OCI-LY7 (cell line): Measurements from ENCODE around the gene SMOC2. TPM values are rescaled to one million over a fixed set of nuclear protein-coding genes. Genes with fewer than 3 reads are reported as not detected.

Experiments used
- BruUV-seq: library from RNA; stranded (reverse); fragments of 400-500 nt; replicated peaks from 2 replicates; lab custom pipeline; 2021; lab: Mats Ljungman, UMichigan
- CTCF ChIA-PET: fragments of 300-600 bp; sonication (Branson Sonifier 250); formaldehyde crosslinking; loops from one replicate; lab custom pipeline; 2022; ENCODE audit warnings: antibody characterized with exemption; ENCODE audit not compliant: unreplicated experiment; lab: Charles Lee
- POLR2A ChIA-PET: fragments of 300-600 bp; sonication (Branson Sonifier 250); formaldehyde crosslinking; loops from one replicate; lab custom pipeline; 2022; ENCODE audit warnings: antibody characterized with exemption; lab: Charles Lee
- DNase-seq: peaks from one replicate; pipeline ENCODE4 v3.0.0-alpha.2; 2015; ENCODE audit warnings: low spot score
- H2AFZ ChIP-seq: fragments of 200-600 bp; sonication (generic), shearing (Covaris generic); 2 replicates; pipeline ENCODE4 v1.6.1; 2014; ENCODE audit warnings: mild to moderate bottlenecking, antibody characterized with exemption, low read length, moderate library complexity
- H3K27ac ChIP-seq: fragments of 200-600 bp; sonication (generic); 2 replicates; pipeline ENCODE4 v1.5.1; 2014; ENCODE audit warnings: mixed run types, low read depth, mild to moderate bottlenecking, moderate library complexity, low read length, inconsistent platforms; ENCODE audit not compliant: poor library complexity, severe bottlenecking
- H3K36me3 ChIP-seq: fragments of 200-600 bp; sonication (generic); 2 replicates; pipeline ENCODE4 v1.6.1; 2014; ENCODE audit warnings: mild to moderate bottlenecking, antibody characterized with exemption, low read length, moderate library complexity, mixed read lengths; ENCODE audit not compliant: insufficient read depth
- H3K4me1 ChIP-seq: fragments of 200-600 bp; sonication (generic); 2 replicates; pipeline ENCODE4 v1.5.1; 2014; ENCODE audit warnings: mild to moderate bottlenecking, low read length; ENCODE audit not compliant: insufficient read depth, poor library complexity, severe bottlenecking
- H3K4me2 ChIP-seq: fragments of 200-600 bp; sonication (generic); 2 replicates; pipeline ENCODE4 v1.6.1; 2014; ENCODE audit warnings: mild to moderate bottlenecking, low read length
- H3K4me3 ChIP-seq: fragments of 200-600 bp; sonication (generic); 2 replicates; pipeline ENCODE4 v1.5.1; 2014; ENCODE audit warnings: mild to moderate bottlenecking, low read depth, low read length; ENCODE audit not compliant: poor library complexity, severe bottlenecking
- H3K79me2 ChIP-seq: fragments of 200-600 bp; sonication (generic); 2 replicates; pipeline ENCODE4 v1.6.1; 2016; ENCODE audit warnings: low read depth, mild to moderate bottlenecking, low read length, moderate library complexity, mixed read lengths; ENCODE audit not compliant: insufficient read depth
- H3K9me2 ChIP-seq: fragments of 200-600 bp; sonication (generic); 2 replicates; pipeline ENCODE4 v1.6.1; 2016; ENCODE audit warnings: mild to moderate bottlenecking, low read length, mixed read lengths; ENCODE audit not compliant: insufficient read depth
- H3K9me3 ChIP-seq: fragments of 200-600 bp; sonication (generic); 2 replicates; pipeline ENCODE4 v1.6.1; 2014; ENCODE audit warnings: mild to moderate bottlenecking, mixed run types, low read length, mixed read lengths
- H4K20me1 ChIP-seq: fragments of 200-600 bp; sonication (generic); 2 replicates; pipeline ENCODE4 v1.6.1; 2014; ENCODE audit warnings: mild to moderate bottlenecking, antibody characterized with exemption, low read length, moderate library complexity, mixed read lengths; ENCODE audit not compliant: insufficient read depth
- EZH2phosphoT487 ChIP-seq: fragments of 200-600 bp; sonication (generic); IDR thresholded peaks from 2 replicates; pipeline ENCODE4 v1.6.1; 2018; ENCODE audit warnings: low read depth, borderline replicate concordance, mild to moderate bottlenecking, mixed run types, antibody characterized with exemption, low read length, moderate library complexity, mixed read lengths
- intact Hi-C: fragments of 100-400 bp; cut with micrococcal nuclease; formaldehyde crosslinking; loops from one replicate; pipeline ENCODE4 v1.10.0; 2022; ENCODE audit not compliant: unreplicated experiment
- total RNA-seq, 2 experiments: library from RNA; depleted of rRNA in 1 of 2; stranded (reverse); fragments of >200 nt in 1 of 2; shearing (Covaris generic) in 1 of 2; gene quantifications; 2 replicates each; pipeline ENCODE4 v1.2.3, GENCODE V29; 2014 to 2022
- TF ChIP-seq, protein P1 (sequence below): fragments of 200-600 bp; sonication (generic); conservative IDR thresholded peaks from 2 replicates; pipeline ENCODE4 v1.5.1; 2014; ENCODE audit warnings: mild to moderate bottlenecking, antibody characterized with exemption, low read length, moderate library complexity, mixed read lengths

SMOC2 gene
- total RNA-seq, 2 experiments from 2014 or later, result not detected

DNA sequence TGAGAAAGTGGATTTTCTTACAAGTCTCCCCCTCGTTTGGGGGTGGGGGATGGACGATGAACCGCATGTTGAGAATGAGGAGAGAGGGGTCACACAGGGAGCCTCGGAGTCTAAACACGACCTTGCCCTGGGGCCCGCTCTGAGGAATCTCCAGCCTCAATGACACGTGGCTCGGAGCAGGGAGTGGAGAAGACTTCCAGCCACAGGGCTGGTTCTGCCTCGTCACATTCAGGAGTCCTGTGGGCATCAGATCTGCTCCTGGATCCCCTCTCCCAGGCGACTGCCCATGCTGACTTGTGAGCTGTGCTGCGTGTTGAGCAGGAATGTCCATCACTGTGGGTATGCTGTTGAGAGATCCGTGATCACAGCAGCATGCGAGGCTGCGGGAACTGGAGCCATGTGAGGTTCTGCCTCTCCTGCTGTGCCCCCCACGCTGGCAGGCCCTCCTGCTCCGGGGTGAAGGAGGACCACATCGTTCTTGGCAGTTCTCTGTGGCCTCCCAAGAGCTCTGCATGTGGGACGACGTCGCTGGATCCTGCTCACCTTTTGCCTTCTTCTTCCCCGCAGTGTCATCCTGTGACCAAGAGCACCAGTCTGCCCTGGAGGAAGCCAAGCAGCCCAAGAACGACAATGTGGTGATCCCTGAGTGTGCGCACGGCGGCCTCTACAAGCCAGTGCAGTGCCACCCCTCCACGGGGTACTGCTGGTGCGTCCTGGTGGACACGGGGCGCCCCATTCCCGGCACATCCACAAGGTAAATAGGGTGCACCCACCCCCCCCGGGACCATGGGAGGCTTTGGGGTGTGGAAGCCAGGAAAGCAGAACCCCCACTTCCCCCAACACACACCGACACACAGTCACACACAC is 157.5 kb downstream of the SMOC2 start:
- Histone ChIP-seq H3K79me2 (no peaks in the 10 kb centered on the region), H4K20me1 (no peaks in the 10 kb centered on the region), H2AFZ (no peak overlapping the region), H3K27ac (no peak overlapping the region), H3K9me2 (no peaks in the 10 kb centered on the region), H3K4me2 (no peak overlapping the region), H3K9me3 (no peaks in the 10 kb centered on the region), H3K4me3 (no peak overlapping the region), H3K4me1 (no peaks in the 10 kb centered on the region), H3K36me3 (no peaks in the 10 kb centered on the region)
- ChIA-PET CTCF (no interaction called here), POLR2A (no interaction called here)
- BruUV-seq, result no TSS peak
- intact Hi-C loops, result no loop called here
- TF ChIP-seq, protein P1, sequence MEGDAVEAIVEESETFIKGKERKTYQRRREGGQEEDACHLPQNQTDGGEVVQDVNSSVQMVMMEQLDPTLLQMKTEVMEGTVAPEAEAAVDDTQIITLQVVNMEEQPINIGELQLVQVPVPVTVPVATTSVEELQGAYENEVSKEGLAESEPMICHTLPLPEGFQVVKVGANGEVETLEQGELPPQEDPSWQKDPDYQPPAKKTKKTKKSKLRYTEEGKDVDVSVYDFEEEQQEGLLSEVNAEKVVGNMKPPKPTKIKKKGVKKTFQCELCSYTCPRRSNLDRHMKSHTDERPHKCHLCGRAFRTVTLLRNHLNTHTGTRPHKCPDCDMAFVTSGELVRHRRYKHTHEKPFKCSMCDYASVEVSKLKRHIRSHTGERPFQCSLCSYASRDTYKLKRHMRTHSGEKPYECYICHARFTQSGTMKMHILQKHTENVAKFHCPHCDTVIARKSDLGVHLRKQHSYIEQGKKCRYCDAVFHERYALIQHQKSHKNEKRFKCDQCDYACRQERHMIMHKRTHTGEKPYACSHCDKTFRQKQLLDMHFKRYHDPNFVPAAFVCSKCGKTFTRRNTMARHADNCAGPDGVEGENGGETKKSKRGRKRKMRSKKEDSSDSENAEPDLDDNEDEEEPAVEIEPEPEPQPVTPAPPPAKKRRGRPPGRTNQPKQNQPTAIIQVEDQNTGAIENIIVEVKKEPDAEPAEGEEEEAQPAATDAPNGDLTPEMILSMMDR, result no peak
- no peak for TF ChIP-seq EZH2phosphoT487
- DNase-seq, result no peak

DNA sequence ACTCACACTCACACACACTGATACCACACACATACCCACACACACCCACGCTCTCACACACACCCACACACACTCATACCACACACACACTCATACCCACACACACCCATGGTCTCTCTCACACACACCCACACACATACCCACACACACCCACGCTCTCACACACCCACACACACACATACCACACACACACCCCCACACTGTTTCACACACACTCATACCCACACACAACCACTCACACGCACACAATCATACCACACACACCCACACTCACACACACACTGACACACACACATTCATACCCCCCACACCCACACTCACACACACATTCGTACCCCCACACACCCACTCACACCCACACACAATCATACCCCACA is 158.1 kb downstream of the SMOC2 start:
- ChIA-PET CTCF (no interaction called here), POLR2A (no interaction called here)
- H4K20me1 ChIP-seq, result no peaks in the 10 kb centered on the region
- H2AFZ ChIP-seq, result no peak overlapping the region
- H3K4me1 ChIP-seq, result no peaks in the 10 kb centered on the region
- H3K27ac ChIP-seq, result no peak overlapping the region
- BruUV-seq, result no TSS peak
- TF ChIP-seq, protein P1, result no peak
- TF ChIP-seq EZH2phosphoT487, result no peak
- no peaks in the 10 kb centered on the region for H3K9me3 ChIP-seq
- no peaks in the 10 kb centered on the region for H3K9me2 ChIP-seq
- intact Hi-C loops, result no loop called here
- no peak for DNase-seq
- H3K79me2 ChIP-seq, result no peaks in the 10 kb centered on the region
- H3K4me3 ChIP-seq, result no peak overlapping the region
- H3K4me2 ChIP-seq, result no peak overlapping the region
- H3K36me3 ChIP-seq, result no peaks in the 10 kb centered on the region

DNA sequence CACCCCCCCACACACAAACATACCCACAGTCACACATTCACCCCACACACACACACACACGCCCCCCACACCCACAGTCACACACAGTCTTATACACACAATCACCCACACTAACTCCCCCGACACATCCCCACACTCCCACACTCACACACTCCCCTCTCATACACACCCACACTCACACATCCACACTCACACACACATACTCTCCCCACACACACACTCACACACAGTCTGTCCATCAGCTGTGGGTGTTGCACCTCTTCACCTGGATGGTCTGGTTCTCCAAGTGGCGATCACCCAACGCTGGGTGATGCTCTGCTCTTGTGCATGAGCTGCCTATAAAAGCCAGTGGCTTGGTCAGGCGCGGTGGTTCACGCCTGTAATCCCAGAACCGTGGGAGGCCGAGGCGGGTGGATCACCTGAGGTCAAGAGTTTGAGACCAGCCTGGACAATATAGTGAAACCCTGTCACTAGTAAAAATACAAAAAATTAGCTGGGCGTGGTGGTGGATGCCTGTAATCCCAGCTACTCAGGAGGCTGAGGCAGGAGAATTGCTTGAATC is 158.9 kb downstream of the SMOC2 start:
- POLR2A ChIA-PET, result no interaction called here
- Histone ChIP-seq H3K9me3 (no peaks in the 10 kb centered on the region), H3K4me2 (no peak overlapping the region), H3K27ac (no peak overlapping the region), H4K20me1 (no peaks in the 10 kb centered on the region), H2AFZ (no peak overlapping the region), H3K4me3 (no peak overlapping the region), H3K9me2 (no peaks in the 10 kb centered on the region), H3K4me1 (no peaks in the 10 kb centered on the region), H3K36me3 (no peaks in the 10 kb centered on the region), H3K79me2 (no peaks in the 10 kb centered on the region)
- TF ChIP-seq, protein P1, result no peak
- no peak for TF ChIP-seq EZH2phosphoT487
- intact Hi-C loops, result no loop called here
- DNase-seq, result no peak
- no TSS peak for BruUV-seq
- CTCF ChIA-PET, result no interaction called here
